Measurements from ENCODE around the gene SFMBT2.

The SFMBT2 gene

GRCh38 chr10:7424919-7425318 is 14.1 kb upstream of the SFMBT2 start:
- no peak for DNase-seq

- DNase-seq = no peak
These were observed 13.5 kb upstream of the SFMBT2 start for GRCh38 chr10:7424315-7424714.

- no peak for DNase-seq
These were observed 12.7 kb upstream of the SFMBT2 start for GRCh38 chr10:7423521-7423920.

DNA sequence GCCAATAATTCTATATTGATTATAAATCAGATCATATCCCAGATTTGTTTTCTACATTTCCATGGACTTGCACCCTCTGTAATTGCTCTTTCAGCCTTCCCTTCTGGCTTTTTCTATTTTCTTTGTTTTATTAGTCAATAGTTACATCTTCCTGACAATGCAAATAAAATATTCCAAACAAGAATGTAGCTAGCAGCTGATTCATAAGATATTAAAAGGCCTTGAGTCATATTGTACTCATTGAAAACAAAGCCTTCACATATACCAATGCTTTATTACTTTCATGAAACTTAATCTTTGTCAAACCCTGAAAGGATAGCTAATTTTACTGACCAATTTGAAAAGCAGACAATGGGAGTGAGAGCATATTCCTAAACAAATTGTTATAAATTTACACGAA is 10.7 kb upstream of the SFMBT2 start:
- DNase-seq = no peak

- no peak for DNase-seq
These were observed 9.2 kb upstream of the SFMBT2 start for GRCh38 chr10:7419998-7420397.

DNA sequence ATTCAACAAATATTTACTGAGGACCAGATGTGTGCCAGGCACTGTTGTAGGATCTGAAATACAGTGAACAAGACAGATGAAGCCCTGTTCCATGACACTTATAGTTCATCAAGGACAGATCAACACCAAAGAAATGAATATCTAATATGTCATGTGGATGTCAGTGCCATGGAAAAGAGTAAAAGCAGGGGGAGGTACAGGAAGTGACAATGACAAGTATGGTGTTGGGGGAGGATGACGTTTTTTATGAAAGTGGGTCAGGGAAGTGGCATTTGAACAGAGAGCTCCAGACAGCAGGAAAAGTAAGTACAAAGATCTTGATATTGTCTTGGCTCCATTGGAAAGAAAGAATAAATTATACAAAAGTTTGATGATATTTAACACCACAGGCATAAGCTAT is 7.0 kb upstream of the SFMBT2 start:
- DNase-seq = no peak

DNA sequence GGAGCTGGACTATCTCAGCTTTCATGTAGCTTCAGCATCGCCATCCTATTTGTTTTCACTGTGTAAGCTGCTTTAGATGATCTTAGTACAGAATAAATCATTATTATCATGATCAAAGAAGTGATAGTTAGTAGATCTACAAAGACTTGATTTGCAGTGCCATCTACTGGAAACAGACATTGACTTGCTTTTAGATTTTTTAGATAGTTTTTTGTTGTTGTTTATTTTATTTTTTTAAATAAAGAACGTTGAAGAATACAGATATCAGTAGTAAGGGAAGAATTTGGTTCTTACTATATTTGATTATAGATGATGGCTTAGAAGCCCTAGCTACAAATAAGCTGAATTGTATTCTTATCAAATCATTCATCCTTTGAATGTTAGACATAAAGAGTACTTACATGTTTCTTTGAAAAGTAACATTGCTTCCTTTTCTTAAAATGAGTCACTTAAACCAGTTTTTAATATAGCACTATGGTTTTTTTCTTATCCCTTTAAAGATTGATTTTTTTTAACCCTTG is 6.3 kb upstream of the SFMBT2 start:
- DNase-seq = no peak

DNA sequence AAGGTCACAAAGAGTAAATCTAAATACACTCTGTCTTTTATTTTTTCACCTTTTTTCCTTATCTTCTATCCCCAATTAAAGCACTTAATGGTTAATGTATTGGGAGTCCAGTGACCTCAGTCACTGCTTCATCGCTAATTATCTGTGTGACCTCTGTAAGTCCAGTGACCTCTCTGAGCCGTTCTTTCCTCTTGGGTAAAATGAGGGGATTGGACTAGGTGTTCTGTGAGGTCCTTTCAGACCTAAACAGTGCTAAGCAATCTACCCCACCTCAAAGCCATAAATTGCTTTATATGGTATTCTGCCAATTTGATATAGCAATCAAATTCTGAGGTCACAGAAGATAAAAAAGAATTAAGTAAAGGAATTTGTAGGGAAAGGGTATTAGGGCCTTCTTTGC is 3.9 kb upstream of the SFMBT2 start:
- DNase-seq = no peak

- no peak for DNase-seq
These were observed 2.1 kb upstream of the SFMBT2 start for GRCh38 chr10:7412928-7413282.

GRCh38 chr10:7412237-7412927 is 1.5 kb upstream of the SFMBT2 start:
- DNase-seq = peak; percentile 45

DNA sequence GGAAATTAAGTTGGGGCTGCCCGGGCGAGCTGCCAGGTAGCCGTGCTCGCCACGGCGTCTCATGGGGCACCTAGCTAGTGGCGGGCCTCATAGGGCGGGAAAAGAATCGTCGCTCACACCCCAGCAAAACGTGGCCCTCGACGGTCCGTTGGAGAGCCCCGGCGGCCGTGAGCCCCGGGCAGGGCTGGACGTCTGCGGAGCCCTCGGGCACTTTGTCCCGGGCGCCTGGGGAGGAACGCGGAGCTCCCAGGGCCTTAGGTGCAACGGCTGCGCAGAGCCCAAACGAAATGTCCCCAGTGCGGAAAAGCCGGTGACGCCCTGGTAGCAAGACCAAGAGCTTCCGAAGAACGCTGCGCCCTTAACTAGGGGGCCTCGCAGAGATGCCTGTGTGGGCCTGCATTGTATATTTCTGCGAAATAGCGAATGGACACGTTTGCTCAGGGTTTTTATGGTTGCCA is 866 bp upstream of the SFMBT2 start:
- DNase-seq = peak; percentile 36

- peak; percentile 54 for DNase-seq
These were observed 453 bp downstream of the SFMBT2 start for GRCh38 chr10:7410301-7410861.

DNA sequence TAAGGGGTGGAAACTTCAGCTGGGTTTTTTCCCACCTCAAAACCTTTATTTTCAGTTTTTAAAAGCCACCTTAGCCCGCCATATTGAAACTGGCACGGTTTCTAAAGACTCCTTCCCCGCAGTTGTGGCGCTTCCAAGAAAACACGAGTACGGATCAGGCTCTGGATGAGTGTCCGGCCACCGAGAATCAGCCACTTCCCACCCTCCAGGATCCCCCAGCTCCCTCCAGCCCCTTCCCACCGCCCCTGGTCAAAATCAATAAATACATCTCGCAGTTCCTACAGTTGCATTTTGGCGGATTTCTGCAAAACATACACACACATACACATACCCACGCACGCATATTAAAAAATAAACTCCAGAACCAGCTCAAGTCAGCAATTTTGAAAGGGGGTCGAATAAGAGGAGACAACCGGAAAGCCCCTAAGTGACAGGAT is 1.1 kb downstream of the SFMBT2 start:
- DNase-seq = peak; percentile 22

GRCh38 chr10:7409045-7409731 is 1.6 kb downstream of the SFMBT2 start:
- DNase-seq = peak; percentile 50

DNA sequence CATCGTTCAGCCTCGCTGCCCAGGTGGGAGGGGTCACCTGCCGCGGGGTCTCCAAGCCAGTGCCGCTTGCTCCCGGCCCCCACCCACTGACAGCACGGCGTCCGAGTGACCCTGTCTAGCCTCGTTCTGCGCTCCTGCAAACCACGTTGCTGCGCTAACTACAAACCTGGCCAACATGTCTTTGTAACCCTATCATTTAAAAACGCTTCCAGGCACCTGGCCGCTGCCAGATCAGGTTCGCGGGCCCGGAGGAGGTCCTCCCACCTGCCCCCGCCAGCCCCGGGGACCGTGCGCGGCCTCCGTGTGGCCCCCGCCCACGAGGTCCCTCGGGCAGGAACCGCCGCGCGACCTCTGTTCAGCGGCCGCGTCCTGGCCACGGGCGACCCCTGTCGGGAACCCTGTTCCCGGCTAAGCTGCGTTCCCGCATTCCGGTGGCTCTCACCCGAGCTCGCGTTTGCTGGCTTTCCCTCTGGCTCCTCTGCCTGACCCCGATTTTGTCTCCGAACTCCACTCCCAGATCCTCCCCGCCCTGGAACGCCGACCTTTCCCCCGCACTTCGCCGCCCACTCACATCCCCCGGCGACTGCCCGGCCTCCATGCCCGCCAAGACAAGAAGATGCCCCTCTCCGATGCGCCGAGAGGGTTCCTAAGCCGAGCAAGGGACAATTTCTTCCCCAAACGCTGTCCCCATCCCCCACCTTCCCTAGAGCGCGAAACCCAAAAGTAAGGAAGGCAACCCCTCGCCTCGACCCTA is 2.4 kb downstream of the SFMBT2 start:
- peak; percentile 61 for DNase-seq

DNA sequence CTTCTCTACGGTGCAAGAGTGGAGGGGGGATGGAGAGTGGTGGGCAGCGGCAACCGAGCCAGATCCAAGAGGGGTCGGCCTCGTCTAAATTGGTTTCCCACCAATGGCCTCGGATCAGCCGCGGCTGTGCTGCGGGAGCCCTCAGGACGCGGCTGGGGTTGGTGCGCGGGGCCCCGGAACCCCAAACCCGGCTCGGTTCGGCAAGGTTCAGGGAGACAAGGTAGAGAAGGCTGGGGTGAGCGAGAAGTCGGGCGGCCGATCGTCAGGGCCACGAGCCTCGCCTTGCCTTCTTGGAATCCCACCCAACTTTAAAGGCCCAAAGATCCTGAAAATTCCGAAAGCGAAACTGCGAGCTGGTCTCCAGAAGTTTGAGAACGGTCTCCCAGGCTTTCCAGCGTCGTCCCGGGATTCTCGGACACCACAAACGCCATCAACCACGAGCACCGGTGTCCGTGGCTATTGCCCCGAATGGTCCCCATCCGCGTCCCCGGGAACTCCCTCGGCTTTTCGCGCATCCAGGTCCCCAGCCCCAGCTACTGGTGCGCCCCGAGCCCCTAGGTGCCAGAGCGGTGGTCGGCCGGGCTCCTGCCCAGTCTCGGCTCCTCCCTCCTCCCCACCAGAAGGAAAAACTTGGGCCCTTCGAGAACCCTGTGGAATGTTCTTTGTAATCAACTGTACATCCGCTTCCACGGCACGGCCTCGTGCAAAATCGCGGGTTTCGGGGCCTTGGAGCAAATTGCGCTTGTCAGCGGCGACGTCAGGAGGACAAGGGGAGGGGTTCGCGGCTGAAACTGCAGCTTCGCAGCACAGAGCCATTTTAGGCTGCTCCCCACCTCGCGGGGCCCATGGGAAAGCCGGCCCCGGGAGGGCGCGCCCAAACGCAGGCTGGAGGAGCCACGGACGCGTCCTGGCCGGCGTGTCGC is 3.2 kb downstream of the SFMBT2 start:
- DNase-seq = peak; percentile 51

- no peak for DNase-seq
These were observed 4.0 kb downstream of the SFMBT2 start for GRCh38 chr10:7406712-7407333.

GRCh38 chr10:7405637-7406036 is 5.2 kb downstream of the SFMBT2 start:
- DNase-seq = no peak

DNA sequence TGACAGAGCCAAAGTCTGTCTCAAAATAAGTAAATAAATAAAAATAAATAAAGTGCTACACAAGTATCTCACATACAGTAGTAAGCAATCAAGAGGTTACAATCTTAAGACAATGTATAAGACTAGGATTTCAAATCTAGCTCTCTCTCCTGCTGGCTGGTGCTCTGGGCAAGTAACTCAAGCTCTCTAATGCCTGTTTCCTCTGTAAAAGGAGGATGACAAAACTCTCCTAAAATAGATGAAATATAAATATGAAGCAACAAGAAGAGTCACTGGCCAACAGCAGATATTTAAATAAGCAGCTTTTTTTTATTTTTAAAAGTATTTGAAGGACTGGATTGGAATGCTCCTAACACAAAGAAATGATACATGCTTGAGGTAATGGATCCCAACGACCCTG is 7.2 kb downstream of the SFMBT2 start:
- no peak for DNase-seq

GRCh38 chr10:7401782-7402181 is 9.1 kb downstream of the SFMBT2 start:
- DNase-seq = no peak

GRCh38 chr10:7401156-7401555 is 9.7 kb downstream of the SFMBT2 start:
- no peak for DNase-seq

Data from stimulated activated CD4-positive, alpha-beta T cell treated with anti-CD3 and anti-CD28 coated beads, Interleukin-4, amount 100 ng/mL, for 1 hour (primary cell).